GM23338 (cell line): ENCODE measurements around the gene F13B. TPM values are rescaled to one million over a fixed set of nuclear protein-coding genes. Genes with fewer than 3 reads are reported as not detected.

Experiments used
- ATAC-seq: fragments of 200-7000 bp; cut with Tn5 transposase; 3 replicates; pipeline ENCODE4 v1.9.1; 2020
- DNase-seq: peaks from one replicate; pipeline ENCODE4 v3.0.0-alpha.2; 2015; ENCODE audit warnings: low spot score
- H2AFZ ChIP-seq: fragments of 200-600 bp; sonication (generic); 2 replicates; pipeline ENCODE4 v1.8.0; 2016; ENCODE audit warnings: antibody characterized with exemption, mild to moderate bottlenecking, moderate library complexity
- H3F3A ChIP-seq: fragments of 200-600 bp; sonication (generic); replicated peaks from 2 replicates; pipeline ENCODE4 v1.8.0; 2017; ENCODE audit warnings: antibody characterized with exemption, mixed run types, low read depth
- H3K27ac ChIP-seq: fragments of 200-600 bp; sonication (generic); 2 replicates; pipeline ENCODE4 v1.6.1; 2016; ENCODE audit warnings: low read depth
- H3K27me3 ChIP-seq: fragments of 200-600 bp; sonication (generic); 2 replicates; pipeline ENCODE4 v1.8.0; 2016; ENCODE audit warnings: mild to moderate bottlenecking, mixed run types, moderate library complexity; ENCODE audit not compliant: insufficient read depth
- H3K36me3 ChIP-seq: fragments of 200-600 bp; sonication (generic); 2 replicates; pipeline ENCODE4 v1.8.0; 2016; ENCODE audit warnings: mild to moderate bottlenecking; ENCODE audit not compliant: insufficient read depth
- H3K4me1 ChIP-seq: fragments of 200-600 bp; sonication (generic); 2 replicates; pipeline ENCODE4 v1.8.0; 2016; ENCODE audit warnings: mild to moderate bottlenecking, moderate library complexity; ENCODE audit not compliant: insufficient read depth
- H3K4me2 ChIP-seq: fragments of 200-600 bp; sonication (generic); 2 replicates; pipeline ENCODE4 v1.7.1; 2017; ENCODE audit warnings: mixed run types
- H3K4me3 ChIP-seq: fragments of 200-600 bp; sonication (generic); 2 replicates; pipeline ENCODE4 v1.6.1; 2016; ENCODE audit warnings: mixed run types
- H3K79me2 ChIP-seq: fragments of 200-600 bp; sonication (generic); replicated peaks from 2 replicates; pipeline ENCODE4 v1.8.0; 2017; ENCODE audit warnings: mild to moderate bottlenecking; ENCODE audit not compliant: insufficient read depth
- H3K9me2 ChIP-seq: fragments of 200-600 bp; sonication (generic); 2 replicates; pipeline ENCODE4 v1.8.0; 2017; ENCODE audit not compliant: insufficient read depth
- H4K20me1 ChIP-seq: fragments of 200-600 bp; sonication (generic); replicated peaks from 2 replicates; pipeline ENCODE4 v1.8.0; 2017; ENCODE audit warnings: mild to moderate bottlenecking; ENCODE audit not compliant: insufficient read depth
- H3K27ac Mint-ChIP-seq: 2 replicates; pipeline ENCODE4 v1.8.0; 2020; ENCODE audit warnings: inconsistent platforms, mild to moderate bottlenecking, moderate library complexity, mixed read lengths
- H3K27me3 Mint-ChIP-seq: 3 replicates; pipeline ENCODE4 v1.8.0; 2022; ENCODE audit warnings: low read depth, mild to moderate bottlenecking, moderate library complexity, mixed read lengths, inconsistent platforms; ENCODE audit not compliant: insufficient read depth, poor library complexity
- H3K36me3 Mint-ChIP-seq: 3 replicates; pipeline ENCODE4 v1.8.0; 2021; ENCODE audit warnings: low read depth, mild to moderate bottlenecking, inconsistent platforms, moderate library complexity, mixed read lengths
- H3K4me1 Mint-ChIP-seq: 3 replicates; pipeline ENCODE4 v1.8.0; 2020; ENCODE audit warnings: mild to moderate bottlenecking, inconsistent platforms, mixed read lengths
- H3K4me3 Mint-ChIP-seq: 3 replicates; pipeline ENCODE4 v1.8.0; 2021; ENCODE audit warnings: moderate library complexity, mild to moderate bottlenecking, inconsistent platforms, mixed read lengths
- H3K9me3 Mint-ChIP-seq: 3 replicates; pipeline ENCODE4 v1.8.0; 2020; ENCODE audit warnings: moderate library complexity, mild to moderate bottlenecking, inconsistent platforms, mixed read lengths
- CREB1 ChIP-seq: fragments of 250-450 bp; sonication (Bioruptor Pico); IDR thresholded peaks from 2 replicates; pipeline ENCODE4 v1.5.0; 2020; ENCODE audit warnings: low read depth, mild to moderate bottlenecking, moderate library complexity
- CTCF ChIP-seq, 2 experiments: fragments of 200-600 bp in 1 of 2; sonication (generic) in 1 of 2; conservative IDR thresholded peaks; 2 replicates each; pipeline versions ENCODE4 v1.5.1 to v1.6.1; 2016 to 2017; ENCODE audit warnings: antibody characterized with exemption in 2 of 2, low read depth in 2 of 2, mild to moderate bottlenecking in 2 of 2, moderate library complexity in 1 of 2
- ETS1 ChIP-seq: IDR thresholded peaks from 2 replicates; pipeline ENCODE4 v1.6.1; 2016; ENCODE audit warnings: antibody characterized with exemption
- EZH2 ChIP-seq: fragments of 200-600 bp; sonication (generic); IDR thresholded peaks from one replicate; pipeline ENCODE4 v1.8.0; 2017; ENCODE audit warnings: antibody characterized with exemption, mild to moderate bottlenecking, low read depth; ENCODE audit not compliant: unreplicated experiment
- EZH2phosphoT487 ChIP-seq: fragments of 200-600 bp; sonication (generic); IDR thresholded peaks from one replicate; pipeline ENCODE4 v1.8.1; 2018; ENCODE audit warnings: antibody characterized with exemption; ENCODE audit not compliant: unreplicated experiment
- JUNB ChIP-seq: IDR thresholded peaks from one replicate; pipeline ENCODE4 v1.6.1; 2016; ENCODE audit warnings: antibody characterized with exemption; ENCODE audit not compliant: unreplicated experiment
- POLR2AphosphoS5 ChIP-seq: IDR thresholded peaks from 2 replicates; pipeline ENCODE4 v1.6.1; 2016; ENCODE audit warnings: antibody characterized with exemption, low read depth
- STAT1 ChIP-seq: IDR thresholded peaks from one replicate; pipeline ENCODE4 v1.6.1; 2016; ENCODE audit warnings: antibody characterized with exemption; ENCODE audit not compliant: unreplicated experiment
- ZNF114 ChIP-seq: fragments of 250-450 bp; sonication (Bioruptor Pico); IDR thresholded peaks from 2 replicates; pipeline ENCODE4 v1.5.0; 2020; ENCODE audit warnings: mild to moderate bottlenecking, moderate library complexity
- ZNF331 ChIP-seq: fragments of 250-450 bp; sonication (Bioruptor Pico); IDR thresholded peaks from 2 replicates; pipeline ENCODE4 v1.5.0; 2020; ENCODE audit warnings: low read depth, mild to moderate bottlenecking, moderate library complexity
- polyA plus RNA-seq: library from polyadenylated mRNA; unstranded; fragments of >200 nt; fragmentation: Nextera tagmentation; extraction: Ambion mirVana; gene quantifications from 2 replicates; pipeline ENCODE4 v1.2.1, GENCODE V29; 2016
- total RNA-seq: library from RNA; depleted of rRNA; stranded (reverse); fragments of >200 nt; shearing (Covaris generic); gene quantifications from 2 replicates; pipeline ENCODE4 v1.2.3, GENCODE V29; 2014
- TF ChIP-seq, protein P1 (sequence below): IDR thresholded peaks from one replicate; pipeline ENCODE4 v1.6.1; 2018; ENCODE audit warnings: antibody characterized with exemption; ENCODE audit not compliant: unreplicated experiment

Gene F13B
- total and polyA plus RNA-seq, 2 experiments from 2014 or later: not detected

DNA sequence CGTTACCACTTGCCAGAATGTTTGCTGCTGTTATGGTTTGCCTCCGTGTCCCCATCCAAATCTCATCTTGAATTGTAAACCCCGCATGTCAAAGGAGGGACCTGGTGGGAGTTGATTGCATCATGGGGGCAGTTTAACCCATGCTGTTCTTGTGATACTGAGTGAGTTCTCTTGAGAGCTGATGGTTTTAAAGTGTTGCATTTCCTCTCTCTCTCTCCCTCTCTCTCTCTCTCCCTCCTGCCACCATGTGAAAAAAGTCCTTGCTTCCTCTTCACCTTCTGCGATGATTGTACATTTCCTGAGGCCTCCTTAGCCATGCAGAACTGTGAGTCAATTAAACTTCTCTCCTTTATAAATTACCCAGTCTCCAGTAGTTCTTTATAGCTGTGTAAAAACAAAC lies 45.3 kb downstream of the F13B start (continued):
- no peak for TF ChIP-seq CTCF (conservative IDR thresholded peaks at IDR 0.05; ENCODE audit: low read depth in 2 of 2)

DNA sequence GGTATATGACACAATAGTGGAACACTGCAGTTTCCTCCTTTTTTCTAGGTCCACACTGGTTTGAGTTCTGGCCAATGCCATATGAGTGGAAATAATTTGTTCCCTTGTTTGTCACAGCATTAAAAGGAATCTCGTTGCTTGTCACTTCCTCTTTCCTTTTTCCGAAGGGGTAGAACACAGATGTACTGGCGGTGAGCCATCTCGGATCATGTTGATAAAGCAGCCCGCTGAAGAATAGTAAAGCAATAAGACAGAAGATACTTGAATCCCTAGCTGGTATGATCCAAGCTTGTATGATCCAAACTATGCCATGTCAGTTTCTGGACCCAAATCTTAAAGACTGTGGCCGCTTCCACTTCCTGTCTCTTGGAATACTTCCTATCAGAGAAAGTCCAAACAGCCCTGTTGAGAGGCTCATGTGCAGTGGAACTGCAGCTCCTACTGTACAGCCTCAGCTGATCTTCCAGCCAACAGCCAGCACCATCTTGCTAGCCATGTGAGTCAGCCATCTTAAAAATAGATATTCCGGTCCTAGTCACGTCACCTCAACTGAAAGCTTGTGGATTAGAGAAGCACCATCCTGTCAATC lies 49.4 kb downstream of the F13B start:
- Mint-ChIP-seq H3K4me1 (peaks cover 14% of the 10 kb centered on the region), H3K27me3 (peaks cover 2% of the 10 kb centered on the region), H3K27ac (no peak overlapping the region; the same call in 1 of the 2 replicates), H3K9me3 (peaks cover 6% of the 10 kb centered on the region; the same call in 1 of the 3 replicates), H3K4me3 (no peak overlapping the region), H3K36me3 (peaks cover 6% of the 10 kb centered on the region; the same call in 1 of the 3 replicates)
- DNase-seq (no peak), ATAC-seq (no peak)
- Histone ChIP-seq H2AFZ (peak overlapping the region; percentile 72), H3K4me1 (peaks cover 9% of the 10 kb centered on the region), H3K27ac (no peak overlapping the region), H3K27me3 (no peaks in the 10 kb centered on the region), H3F3A (no peaks in the 10 kb centered on the region), H3K4me3 (no peak overlapping the region), H4K20me1 (no peaks in the 10 kb centered on the region), H3K9me2 (peaks cover 12% of the 10 kb centered on the region), H3K4me2 (no peak overlapping the region), H3K36me3 (no peaks in the 10 kb centered on the region), H3K79me2 (no peaks in the 10 kb centered on the region)
- TF ChIP-seq STAT1: no peak
- TF ChIP-seq EZH2phosphoT487: no peak
- TF ChIP-seq, protein P1, sequence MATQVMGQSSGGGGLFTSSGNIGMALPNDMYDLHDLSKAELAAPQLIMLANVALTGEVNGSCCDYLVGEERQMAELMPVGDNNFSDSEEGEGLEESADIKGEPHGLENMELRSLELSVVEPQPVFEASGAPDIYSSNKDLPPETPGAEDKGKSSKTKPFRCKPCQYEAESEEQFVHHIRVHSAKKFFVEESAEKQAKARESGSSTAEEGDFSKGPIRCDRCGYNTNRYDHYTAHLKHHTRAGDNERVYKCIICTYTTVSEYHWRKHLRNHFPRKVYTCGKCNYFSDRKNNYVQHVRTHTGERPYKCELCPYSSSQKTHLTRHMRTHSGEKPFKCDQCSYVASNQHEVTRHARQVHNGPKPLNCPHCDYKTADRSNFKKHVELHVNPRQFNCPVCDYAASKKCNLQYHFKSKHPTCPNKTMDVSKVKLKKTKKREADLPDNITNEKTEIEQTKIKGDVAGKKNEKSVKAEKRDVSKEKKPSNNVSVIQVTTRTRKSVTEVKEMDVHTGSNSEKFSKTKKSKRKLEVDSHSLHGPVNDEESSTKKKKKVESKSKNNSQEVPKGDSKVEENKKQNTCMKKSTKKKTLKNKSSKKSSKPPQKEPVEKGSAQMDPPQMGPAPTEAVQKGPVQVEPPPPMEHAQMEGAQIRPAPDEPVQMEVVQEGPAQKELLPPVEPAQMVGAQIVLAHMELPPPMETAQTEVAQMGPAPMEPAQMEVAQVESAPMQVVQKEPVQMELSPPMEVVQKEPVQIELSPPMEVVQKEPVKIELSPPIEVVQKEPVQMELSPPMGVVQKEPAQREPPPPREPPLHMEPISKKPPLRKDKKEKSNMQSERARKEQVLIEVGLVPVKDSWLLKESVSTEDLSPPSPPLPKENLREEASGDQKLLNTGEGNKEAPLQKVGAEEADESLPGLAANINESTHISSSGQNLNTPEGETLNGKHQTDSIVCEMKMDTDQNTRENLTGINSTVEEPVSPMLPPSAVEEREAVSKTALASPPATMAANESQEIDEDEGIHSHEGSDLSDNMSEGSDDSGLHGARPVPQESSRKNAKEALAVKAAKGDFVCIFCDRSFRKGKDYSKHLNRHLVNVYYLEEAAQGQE: no peak
- TF ChIP-seq JUNB: no peak
- TF ChIP-seq POLR2AphosphoS5: no peak
- TF ChIP-seq CTCF (conservative IDR thresholded peaks at IDR 0.05; ENCODE audit: low read depth in 2 of 2): no peak
- TF ChIP-seq ZNF331 (CRISPR knock-in tag): no peak
- TF ChIP-seq CREB1: no peak
- no peak for TF ChIP-seq ZNF114 (CRISPR knock-in tag)
- TF ChIP-seq ETS1: no peak
- no peak for TF ChIP-seq EZH2
